GM10266 (cell line): Measurements from ENCODE around the gene OAS1.
A peak's percentile ranks its signal among the peaks of the same experiment; 100 is the strongest.

Experiments
- DNase-seq: peaks from one replicate; pipeline ENCODE4 v3.0.0; 2012; ENCODE audit errors: extremely low spot score
- CTCF ChIP-seq: IDR thresholded peaks from 2 replicates; pipeline ENCODE4 v1.5.1; 2012; ENCODE audit warnings: mild to moderate bottlenecking, low read depth; ENCODE audit not compliant: control insufficient read depth, insufficient read depth; ENCODE audit errors: missing control alignments

The OAS1 gene

GRCh38 chr12:112937741-112938719 lies 31.3 kb downstream of the OAS1 start, which contains the start of gene OAS3:
Gene OAS3, plus strand, starts transcription at chr12:112938474. Its CDS starts 57 bp downstream, at chr12:112938531.
- peak; percentile 63 for DNase-seq
- peak; percentile 2 for TF ChIP-seq CTCF

GRCh38 chr12:112938751-112939150 lies 32.0 kb downstream of the OAS1 start:
- TF ChIP-seq CTCF: no peak
- no peak for DNase-seq

GRCh38 chr12:112939761-112940381 lies 33.1 kb downstream of the OAS1 start:
- TF ChIP-seq CTCF: no peak
- DNase-seq: peak; percentile 73

GRCh38 chr12:112941528-112942335 lies 35.0 kb downstream of the OAS1 start:
- DNase-seq: no peak
- no peak for TF ChIP-seq CTCF

- TF ChIP-seq CTCF: no peak
- no peak for DNase-seq
Measured at GRCh38 chr12:112942572-112942971, 35.8 kb downstream of the OAS1 start.

- DNase-seq: no peak
- TF ChIP-seq CTCF: no peak
Measured at GRCh38 chr12:112944024-112944690, 37.4 kb downstream of the OAS1 start.
